GM10266 (cell line): ENCODE data around the gene ODR4.

Source experiments
- DNase-seq: peaks from one replicate; pipeline ENCODE4 v3.0.0; 2012; ENCODE audit errors: extremely low spot score
- CTCF ChIP-seq: IDR thresholded peaks from 2 replicates; pipeline ENCODE4 v1.5.1; 2012; ENCODE audit warnings: mild to moderate bottlenecking, low read depth; ENCODE audit not compliant: control insufficient read depth, insufficient read depth; ENCODE audit errors: missing control alignments

The ODR4 gene

GRCh38 chr1:186404454-186405051 lies 28.9 kb downstream of the ODR4 start:
- peak; percentile 18 for DNase-seq
- TF ChIP-seq CTCF, result peak; percentile 72

DNA sequence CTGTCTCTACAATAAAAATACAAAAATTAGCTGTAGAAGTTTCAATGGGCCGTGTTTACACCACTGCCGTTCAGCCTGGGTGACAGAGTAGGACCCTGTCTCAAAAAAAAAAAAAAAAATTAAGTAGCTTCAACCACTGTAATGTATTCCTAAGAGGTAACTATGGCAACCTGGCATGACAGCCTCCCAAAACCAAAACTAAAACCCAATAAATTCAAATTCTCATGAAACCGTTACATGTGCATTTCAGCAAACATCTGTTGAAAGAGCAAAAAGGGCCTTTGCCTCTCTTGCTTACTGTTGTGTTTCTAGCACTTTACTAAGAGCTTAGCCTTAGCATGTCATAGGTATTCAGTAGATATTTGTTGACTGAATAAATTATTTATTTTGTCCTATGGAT lies 33.5 kb downstream of the ODR4 start:
- no peak for TF ChIP-seq CTCF
- peak; percentile 7 for DNase-seq

- no peak for DNase-seq
- no peak for TF ChIP-seq CTCF
Measured at GRCh38 chr1:186413319-186413718, 37.7 kb downstream of the ODR4 start.

GRCh38 chr1:186418503-186418902 lies 42.9 kb downstream of the ODR4 start:
- TF ChIP-seq CTCF, result no peak
- DNase-seq, result no peak

- no peak for DNase-seq
- TF ChIP-seq CTCF, result no peak
Measured at GRCh38 chr1:186420311-186420710, 44.7 kb downstream of the ODR4 start.

DNA sequence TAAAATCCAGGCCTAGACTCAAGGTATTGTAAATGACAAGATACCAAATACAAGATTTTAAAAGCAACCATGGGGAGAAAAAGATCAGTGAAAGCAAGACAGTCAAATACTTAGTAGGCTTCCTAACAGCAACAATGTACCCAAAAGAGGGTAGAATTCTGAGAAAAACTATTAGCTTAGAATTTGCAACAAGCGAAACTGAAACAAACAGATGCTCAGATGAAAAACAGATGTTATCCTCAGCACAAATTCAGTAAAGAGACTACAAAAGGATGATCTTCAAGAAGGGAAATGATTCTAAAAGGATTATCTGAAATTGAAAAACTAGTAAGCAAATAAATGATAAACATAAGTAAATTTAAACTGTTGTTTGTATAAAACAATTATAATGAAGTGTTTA lies 45.3 kb downstream of the ODR4 start:
- peak; percentile 13 for DNase-seq
- no peak for TF ChIP-seq CTCF

GRCh38 chr1:186421446-186421845 lies 45.8 kb downstream of the ODR4 start:
- no peak for DNase-seq
- no peak for TF ChIP-seq CTCF
